EH (cell line): Measurements from ENCODE around the gene NKAIN2.
"Not testable (repeated sequence)": the region's sequence is repeated elsewhere in the genome, so short reads cannot be mapped to it uniquely, and the experiment has no call there.

Experiments used
- DNase-seq: peaks from one replicate; pipeline ENCODE4 v3.0.0-alpha.2; 2015; ENCODE audit warnings: low read depth

NKAIN2 gene

DNA sequence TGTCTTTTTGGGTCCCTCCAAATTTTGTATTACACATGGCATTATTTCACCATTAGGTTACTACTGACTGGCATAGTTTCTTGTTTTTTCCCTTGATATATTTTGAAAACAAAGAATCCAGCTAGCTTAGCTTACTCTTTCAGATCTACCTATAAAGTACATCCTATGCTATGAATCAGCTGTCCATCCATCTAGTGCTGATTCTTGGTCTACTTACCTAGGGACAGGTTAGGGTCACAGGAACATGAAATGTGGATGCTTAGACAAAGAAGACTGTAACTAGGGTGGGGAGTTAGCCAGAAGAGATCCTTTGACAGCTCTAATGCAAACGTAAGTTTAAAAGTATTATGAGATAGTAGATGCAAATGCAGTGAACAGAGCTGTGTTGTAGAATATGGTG is 91.7 kb downstream of the NKAIN2 start:
- DNase-seq, result no peak

- DNase-seq, result no peak
Measured at GRCh38 chr6:123895806-123896205, 92.1 kb downstream of the NKAIN2 start.

- no peak for DNase-seq
Measured at GRCh38 chr6:123896869-123897268, 93.2 kb downstream of the NKAIN2 start.

- no peak for DNase-seq
Measured at GRCh38 chr6:123897965-123898364, 94.3 kb downstream of the NKAIN2 start.

- DNase-seq, result no peak
Measured at GRCh38 chr6:123898665-123899064, 95.0 kb downstream of the NKAIN2 start.

- no peak for DNase-seq
Measured at GRCh38 chr6:123899745-123900144, 96.1 kb downstream of the NKAIN2 start.

GRCh38 chr6:123901436-123901835 is 97.8 kb downstream of the NKAIN2 start:
- DNase-seq, result peak; percentile 2

GRCh38 chr6:123902738-123903313 is 99.2 kb downstream of the NKAIN2 start:
- no peak for DNase-seq

DNA sequence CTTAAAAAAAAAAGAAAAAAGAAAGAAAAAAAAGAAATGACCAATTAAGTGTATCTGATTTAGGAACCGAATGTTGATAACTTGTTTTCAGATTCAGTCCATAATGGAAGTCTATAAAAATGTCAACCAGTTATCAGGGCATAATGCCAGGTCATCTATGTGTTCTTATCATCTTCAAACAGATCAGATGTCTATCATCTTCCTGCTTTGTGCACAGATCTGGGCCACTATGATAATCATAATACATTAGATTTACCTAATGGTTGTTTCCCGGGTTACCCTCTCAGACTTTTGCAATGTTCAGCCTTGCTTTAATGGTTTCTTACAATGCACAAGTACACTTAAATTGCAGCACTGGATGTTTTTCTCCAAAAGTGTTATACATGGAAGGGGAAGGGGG is 100.6 kb downstream of the NKAIN2 start:
- DNase-seq, result no peak

DNA sequence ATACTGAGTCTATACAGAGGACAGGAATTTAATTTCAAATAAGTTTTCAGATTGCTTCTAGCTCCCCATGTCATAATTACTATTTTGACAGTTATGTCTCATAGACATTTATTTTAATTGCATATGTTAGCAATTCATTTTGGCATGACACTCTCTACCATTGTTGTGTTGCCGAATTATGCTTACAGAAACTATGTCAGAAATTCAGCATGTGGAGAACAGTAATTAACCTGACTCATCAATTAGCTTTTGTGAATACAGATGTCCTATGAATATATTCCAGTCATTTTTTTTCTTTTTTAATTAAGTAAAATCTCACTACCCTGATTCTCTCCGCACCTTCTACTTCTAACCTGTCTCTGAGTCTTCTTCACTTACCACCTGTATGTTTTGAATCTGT is 105.1 kb downstream of the NKAIN2 start:
- no peak for DNase-seq

- no peak for DNase-seq
Measured at GRCh38 chr6:123909989-123910388, 106.3 kb downstream of the NKAIN2 start.

DNA sequence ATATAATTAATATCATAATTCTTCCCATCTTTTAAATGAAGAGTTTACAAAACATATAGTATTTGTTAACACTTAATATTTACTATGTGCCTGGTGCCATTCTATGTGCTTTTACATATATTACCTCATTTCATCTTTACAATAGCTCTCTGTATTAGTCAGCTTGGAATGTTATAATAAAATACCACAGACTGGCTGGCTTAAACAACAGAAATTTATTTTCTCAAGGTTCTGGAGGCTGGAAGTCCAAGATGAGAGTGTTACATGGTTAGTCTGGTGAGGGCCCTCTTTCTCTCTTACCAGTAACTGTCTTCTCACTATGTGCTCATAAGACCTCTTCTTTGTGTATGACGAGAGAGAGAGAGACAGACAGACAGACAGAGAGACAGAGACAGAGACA is 110.2 kb downstream of the NKAIN2 start:
- DNase-seq, result no peak

GRCh38 chr6:123923379-123923778 is 119.7 kb downstream of the NKAIN2 start:
- DNase-seq, result not testable (repeated sequence)

GRCh38 chr6:123925350-123925749 is 121.7 kb downstream of the NKAIN2 start:
- DNase-seq, result no peak

DNA sequence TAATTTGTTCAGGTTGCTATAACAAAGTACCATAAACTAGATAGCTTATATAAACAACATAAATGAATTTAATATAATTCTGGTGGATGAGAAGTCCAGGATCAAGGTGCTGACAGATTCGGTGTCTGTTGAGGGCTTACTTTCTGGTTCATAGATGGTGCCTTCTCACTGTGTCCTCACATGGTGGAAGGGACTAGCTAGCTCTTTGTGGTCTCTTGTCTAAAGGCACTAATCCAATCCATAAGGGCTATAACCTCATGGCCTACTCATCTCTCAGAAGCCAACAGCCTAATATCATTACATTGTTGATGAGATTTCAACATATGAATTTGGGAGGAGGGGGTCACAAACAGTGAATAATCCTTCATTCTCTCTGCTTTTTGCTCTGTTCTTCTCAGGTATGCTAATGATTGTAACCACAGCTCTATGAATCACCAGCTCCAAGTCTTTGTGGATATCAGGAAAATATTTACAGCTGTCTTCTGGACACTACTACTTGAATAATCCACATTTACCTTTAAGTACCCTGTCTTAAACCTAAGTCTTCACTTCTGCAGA is 122.3 kb downstream of the NKAIN2 start:
- DNase-seq, result no peak

DNA sequence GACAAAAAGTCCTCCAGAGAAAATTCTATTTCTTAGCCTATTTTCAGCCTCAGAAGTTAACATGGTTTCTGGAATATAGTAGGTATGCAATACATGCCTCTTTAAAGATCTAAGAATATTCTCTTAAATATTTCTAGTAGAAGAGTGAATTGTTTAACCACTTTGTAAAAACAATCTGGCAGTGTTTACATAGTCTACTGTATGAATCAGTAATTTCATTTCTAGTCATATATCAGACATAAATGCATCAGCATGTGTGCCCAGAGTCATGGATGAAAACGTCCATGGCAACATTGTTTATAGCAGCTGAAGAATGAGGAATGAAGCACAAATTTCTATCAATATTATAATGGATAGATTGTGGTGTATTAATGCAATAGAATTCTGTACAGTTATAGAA is 124.9 kb downstream of the NKAIN2 start:
- no peak for DNase-seq

GRCh38 chr6:123931928-123932327 is 128.3 kb downstream of the NKAIN2 start:
- DNase-seq, result no peak

GRCh38 chr6:123940551-123940950 is 136.9 kb downstream of the NKAIN2 start:
- DNase-seq, result no peak

DNA sequence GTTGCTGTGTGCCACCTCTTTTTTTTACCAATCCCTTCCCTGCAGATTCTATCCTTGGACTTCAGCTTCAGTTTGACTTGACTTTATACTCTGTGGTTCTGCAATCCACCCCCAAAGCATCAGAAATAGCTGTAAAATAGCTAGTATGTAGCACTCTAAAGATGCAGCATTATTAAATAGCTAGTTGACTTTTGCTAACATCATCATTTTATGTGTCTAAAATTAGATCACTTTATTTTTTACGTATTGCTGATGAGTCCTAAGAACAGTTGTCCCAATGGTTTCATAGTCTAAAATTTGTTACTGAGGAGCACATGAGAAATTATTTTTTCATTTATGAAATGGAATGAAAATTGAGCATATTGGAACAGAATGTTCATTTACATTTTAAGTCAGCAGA is 138.2 kb downstream of the NKAIN2 start:
- DNase-seq, result no peak

DNA sequence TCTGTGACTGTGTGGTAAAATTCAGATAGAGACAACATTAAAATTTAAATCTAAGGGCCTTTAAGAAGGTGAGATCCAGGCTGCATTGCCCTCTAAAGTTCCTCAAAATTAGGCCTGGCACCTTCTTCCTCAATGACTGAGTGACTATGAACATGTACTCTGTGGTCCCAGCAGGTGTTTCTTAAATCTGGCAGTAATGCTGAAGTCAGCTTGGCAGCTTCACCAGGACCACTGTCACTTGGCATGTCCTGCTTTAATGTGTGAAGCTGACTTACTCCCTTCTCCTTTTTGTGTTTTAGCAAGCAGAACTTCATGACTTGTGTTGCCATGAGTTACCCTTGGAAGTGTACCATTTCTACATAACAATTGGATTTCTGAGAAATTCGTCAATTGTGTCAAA is 141.7 kb downstream of the NKAIN2 start:
- no peak for DNase-seq

DNA sequence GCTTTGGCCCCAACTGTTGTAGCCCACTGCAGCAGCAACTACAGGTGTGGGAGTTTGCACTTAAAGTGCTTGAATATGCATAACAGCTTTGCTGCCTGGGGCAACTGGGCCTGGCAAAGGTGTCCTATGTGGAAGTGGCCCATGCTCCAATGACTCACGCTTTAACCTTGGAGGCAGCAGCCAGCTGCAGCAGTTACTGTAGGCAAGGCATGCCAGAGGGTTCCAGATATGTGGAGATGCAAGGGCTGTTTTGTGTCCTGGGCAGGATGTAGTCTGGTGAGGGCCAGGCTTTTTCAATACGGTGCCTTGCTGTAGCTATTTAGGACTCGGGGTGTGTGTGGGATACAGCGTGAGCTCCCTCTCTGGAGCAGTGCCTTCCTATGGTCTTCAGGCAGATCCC is 150.3 kb downstream of the NKAIN2 start:
- DNase-seq, result no peak

DNA sequence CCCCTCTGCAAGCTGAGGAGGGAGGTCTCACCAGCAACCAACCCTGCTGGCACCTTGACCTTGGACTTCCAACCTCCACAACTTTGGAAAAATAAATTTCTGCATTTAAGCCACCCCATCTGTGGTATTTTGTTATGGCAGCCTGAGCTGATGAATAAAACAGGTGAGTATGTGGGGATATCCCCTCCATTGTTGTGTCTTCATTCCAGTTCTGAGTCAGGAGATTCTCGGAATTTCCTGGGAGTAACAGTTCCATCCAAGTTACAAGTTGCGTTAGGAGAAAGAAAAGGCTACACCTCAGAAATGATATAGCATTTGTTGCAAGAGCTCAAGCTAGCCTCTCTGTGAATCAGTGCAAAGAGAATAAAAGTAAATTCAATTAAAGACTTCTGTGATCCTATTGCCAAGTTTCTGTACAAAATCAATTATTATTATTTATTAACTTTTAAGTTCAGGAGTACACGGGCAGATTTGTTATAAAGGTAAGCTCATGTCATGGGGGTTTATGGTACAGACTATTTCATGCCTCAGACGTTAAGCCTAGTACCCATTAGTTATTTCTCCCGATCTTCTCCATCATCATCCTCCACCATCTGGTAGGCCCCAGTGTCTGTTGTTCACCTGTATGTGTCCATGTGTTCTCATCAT is 153.0 kb downstream of the NKAIN2 start:
- DNase-seq, result no peak

GRCh38 chr6:123962508-123962907 is 158.8 kb downstream of the NKAIN2 start:
- no peak for DNase-seq

GRCh38 chr6:123965894-123966293 is 162.2 kb downstream of the NKAIN2 start:
- DNase-seq, result peak; percentile 0
